GM23338 (cell line): Measurements from ENCODE around the gene STXBP5. TPM values are rescaled to one million over a fixed set of nuclear protein-coding genes. Genes with fewer than 3 reads are reported as not detected.

Experiments
- ATAC-seq: fragments of 200-7000 bp; cut with Tn5 transposase; 3 replicates; pipeline ENCODE4 v1.9.1; 2020
- DNase-seq: peaks from one replicate; pipeline ENCODE4 v3.0.0-alpha.2; 2015; ENCODE audit warnings: low spot score
- H2AFZ ChIP-seq: fragments of 200-600 bp; sonication (generic); 2 replicates; pipeline ENCODE4 v1.8.0; 2016; ENCODE audit warnings: antibody characterized with exemption, mild to moderate bottlenecking, moderate library complexity
- H3F3A ChIP-seq: fragments of 200-600 bp; sonication (generic); replicated peaks from 2 replicates; pipeline ENCODE4 v1.8.0; 2017; ENCODE audit warnings: antibody characterized with exemption, mixed run types, low read depth
- H3K27ac ChIP-seq: fragments of 200-600 bp; sonication (generic); 2 replicates; pipeline ENCODE4 v1.6.1; 2016; ENCODE audit warnings: low read depth
- H3K27me3 ChIP-seq: fragments of 200-600 bp; sonication (generic); 2 replicates; pipeline ENCODE4 v1.8.0; 2016; ENCODE audit warnings: mild to moderate bottlenecking, mixed run types, moderate library complexity; ENCODE audit not compliant: insufficient read depth
- H3K36me3 ChIP-seq: fragments of 200-600 bp; sonication (generic); 2 replicates; pipeline ENCODE4 v1.8.0; 2016; ENCODE audit warnings: mild to moderate bottlenecking; ENCODE audit not compliant: insufficient read depth
- H3K4me1 ChIP-seq: fragments of 200-600 bp; sonication (generic); 2 replicates; pipeline ENCODE4 v1.8.0; 2016; ENCODE audit warnings: mild to moderate bottlenecking, moderate library complexity; ENCODE audit not compliant: insufficient read depth
- H3K4me2 ChIP-seq: fragments of 200-600 bp; sonication (generic); 2 replicates; pipeline ENCODE4 v1.7.1; 2017; ENCODE audit warnings: mixed run types
- H3K4me3 ChIP-seq: fragments of 200-600 bp; sonication (generic); 2 replicates; pipeline ENCODE4 v1.6.1; 2016; ENCODE audit warnings: mixed run types
- H3K79me2 ChIP-seq: fragments of 200-600 bp; sonication (generic); replicated peaks from 2 replicates; pipeline ENCODE4 v1.8.0; 2017; ENCODE audit warnings: mild to moderate bottlenecking; ENCODE audit not compliant: insufficient read depth
- H3K9me2 ChIP-seq: fragments of 200-600 bp; sonication (generic); 2 replicates; pipeline ENCODE4 v1.8.0; 2017; ENCODE audit not compliant: insufficient read depth
- H4K20me1 ChIP-seq: fragments of 200-600 bp; sonication (generic); replicated peaks from 2 replicates; pipeline ENCODE4 v1.8.0; 2017; ENCODE audit warnings: mild to moderate bottlenecking; ENCODE audit not compliant: insufficient read depth
- H3K27ac Mint-ChIP-seq: 2 replicates; pipeline ENCODE4 v1.8.0; 2020; ENCODE audit warnings: inconsistent platforms, mild to moderate bottlenecking, moderate library complexity, mixed read lengths
- H3K27me3 Mint-ChIP-seq: 3 replicates; pipeline ENCODE4 v1.8.0; 2022; ENCODE audit warnings: low read depth, mild to moderate bottlenecking, moderate library complexity, mixed read lengths, inconsistent platforms; ENCODE audit not compliant: insufficient read depth, poor library complexity
- H3K36me3 Mint-ChIP-seq: 3 replicates; pipeline ENCODE4 v1.8.0; 2021; ENCODE audit warnings: low read depth, mild to moderate bottlenecking, inconsistent platforms, moderate library complexity, mixed read lengths
- H3K4me1 Mint-ChIP-seq: 3 replicates; pipeline ENCODE4 v1.8.0; 2020; ENCODE audit warnings: mild to moderate bottlenecking, inconsistent platforms, mixed read lengths
- H3K4me3 Mint-ChIP-seq: 3 replicates; pipeline ENCODE4 v1.8.0; 2021; ENCODE audit warnings: moderate library complexity, mild to moderate bottlenecking, inconsistent platforms, mixed read lengths
- H3K9me3 Mint-ChIP-seq: 3 replicates; pipeline ENCODE4 v1.8.0; 2020; ENCODE audit warnings: moderate library complexity, mild to moderate bottlenecking, inconsistent platforms, mixed read lengths
- CREB1 ChIP-seq: fragments of 250-450 bp; sonication (Bioruptor Pico); IDR thresholded peaks from 2 replicates; pipeline ENCODE4 v1.5.0; 2020; ENCODE audit warnings: low read depth, mild to moderate bottlenecking, moderate library complexity
- EZH2 ChIP-seq: fragments of 200-600 bp; sonication (generic); IDR thresholded peaks from one replicate; pipeline ENCODE4 v1.8.0; 2017; ENCODE audit warnings: antibody characterized with exemption, mild to moderate bottlenecking, low read depth; ENCODE audit not compliant: unreplicated experiment
- EZH2phosphoT487 ChIP-seq: fragments of 200-600 bp; sonication (generic); IDR thresholded peaks from one replicate; pipeline ENCODE4 v1.8.1; 2018; ENCODE audit warnings: antibody characterized with exemption; ENCODE audit not compliant: unreplicated experiment
- JUNB ChIP-seq: IDR thresholded peaks from one replicate; pipeline ENCODE4 v1.6.1; 2016; ENCODE audit warnings: antibody characterized with exemption; ENCODE audit not compliant: unreplicated experiment
- NANOG ChIP-seq: IDR thresholded peaks from 2 replicates; pipeline ENCODE4 v1.6.1; 2016; ENCODE audit warnings: antibody characterized with exemption, borderline replicate concordance
- POLR2AphosphoS5 ChIP-seq: IDR thresholded peaks from 2 replicates; pipeline ENCODE4 v1.6.1; 2016; ENCODE audit warnings: antibody characterized with exemption, low read depth
- STAT1 ChIP-seq: IDR thresholded peaks from one replicate; pipeline ENCODE4 v1.6.1; 2016; ENCODE audit warnings: antibody characterized with exemption; ENCODE audit not compliant: unreplicated experiment
- ZNF114 ChIP-seq: fragments of 250-450 bp; sonication (Bioruptor Pico); IDR thresholded peaks from 2 replicates; pipeline ENCODE4 v1.5.0; 2020; ENCODE audit warnings: mild to moderate bottlenecking, moderate library complexity
- ZNF331 ChIP-seq: fragments of 250-450 bp; sonication (Bioruptor Pico); IDR thresholded peaks from 2 replicates; pipeline ENCODE4 v1.5.0; 2020; ENCODE audit warnings: low read depth, mild to moderate bottlenecking, moderate library complexity
- polyA plus RNA-seq: library from polyadenylated mRNA; unstranded; fragments of >200 nt; fragmentation: Nextera tagmentation; extraction: Ambion mirVana; gene quantifications from 2 replicates; pipeline ENCODE4 v1.2.1, GENCODE V29; 2016
- total RNA-seq: library from RNA; depleted of rRNA; stranded (reverse); fragments of >200 nt; shearing (Covaris generic); gene quantifications from 2 replicates; pipeline ENCODE4 v1.2.3, GENCODE V29; 2014
- TF ChIP-seq, protein P1 (sequence below): IDR thresholded peaks from one replicate; pipeline ENCODE4 v1.6.1; 2018; ENCODE audit warnings: antibody characterized with exemption; ENCODE audit not compliant: unreplicated experiment
- TF ChIP-seq, protein P2 (sequence below): fragments of 250-450 bp; sonication (Bioruptor Pico); IDR thresholded peaks from 2 replicates; pipeline ENCODE4 v1.5.0; 2020; ENCODE audit warnings: mild to moderate bottlenecking, moderate library complexity
- TF ChIP-seq, protein P3 (sequence below): IDR thresholded peaks from 2 replicates; pipeline ENCODE4 v1.6.1; 2016; ENCODE audit warnings: antibody characterized with exemption

STXBP5 gene
- total and polyA plus RNA-seq, 2 experiments from 2014 or later, result 3.9 to 17.8 TPM

DNA sequence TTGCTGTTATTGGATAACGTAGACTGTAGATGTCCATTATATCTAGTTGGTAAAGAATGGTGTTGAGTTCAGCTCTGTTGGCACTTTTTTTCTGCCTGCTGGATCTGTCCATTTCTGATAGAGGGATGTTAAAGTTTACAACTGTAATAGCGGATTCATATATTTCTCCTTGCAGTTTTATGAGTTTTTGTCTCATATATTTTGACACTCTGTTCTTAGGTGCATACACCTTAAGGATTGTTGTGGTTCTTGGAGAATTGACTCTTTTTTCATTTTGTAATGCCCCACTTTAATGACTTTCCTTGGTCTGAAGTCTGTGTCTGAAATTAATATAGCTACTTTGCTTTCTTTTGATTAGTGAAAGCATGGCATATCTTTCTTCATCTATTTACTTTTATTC is 16.1 kb downstream of the STXBP5 start:
- no peak overlapping the region for H3K4me2 ChIP-seq
- H3K4me1 ChIP-seq, result no peaks in the 10 kb centered on the region; the same call in 1 of the 2 replicates
- H3K27me3 ChIP-seq, result no peaks in the 10 kb centered on the region
- Mint-ChIP-seq H3K27me3 (no peaks in the 10 kb centered on the region), H3K9me3 (no peaks in the 10 kb centered on the region), H3K36me3 (no peaks in the 10 kb centered on the region), H3K27ac (no peak overlapping the region), H3K4me3 (no peak overlapping the region), H3K4me1 (peaks cover 13% of the 10 kb centered on the region)
- H3F3A ChIP-seq, result no peaks in the 10 kb centered on the region
- H3K36me3 ChIP-seq, result no peaks in the 10 kb centered on the region
- peaks cover 41% of the 10 kb centered on the region for H3K79me2 ChIP-seq
- no peak for ATAC-seq
- TF ChIP-seq, protein P1, sequence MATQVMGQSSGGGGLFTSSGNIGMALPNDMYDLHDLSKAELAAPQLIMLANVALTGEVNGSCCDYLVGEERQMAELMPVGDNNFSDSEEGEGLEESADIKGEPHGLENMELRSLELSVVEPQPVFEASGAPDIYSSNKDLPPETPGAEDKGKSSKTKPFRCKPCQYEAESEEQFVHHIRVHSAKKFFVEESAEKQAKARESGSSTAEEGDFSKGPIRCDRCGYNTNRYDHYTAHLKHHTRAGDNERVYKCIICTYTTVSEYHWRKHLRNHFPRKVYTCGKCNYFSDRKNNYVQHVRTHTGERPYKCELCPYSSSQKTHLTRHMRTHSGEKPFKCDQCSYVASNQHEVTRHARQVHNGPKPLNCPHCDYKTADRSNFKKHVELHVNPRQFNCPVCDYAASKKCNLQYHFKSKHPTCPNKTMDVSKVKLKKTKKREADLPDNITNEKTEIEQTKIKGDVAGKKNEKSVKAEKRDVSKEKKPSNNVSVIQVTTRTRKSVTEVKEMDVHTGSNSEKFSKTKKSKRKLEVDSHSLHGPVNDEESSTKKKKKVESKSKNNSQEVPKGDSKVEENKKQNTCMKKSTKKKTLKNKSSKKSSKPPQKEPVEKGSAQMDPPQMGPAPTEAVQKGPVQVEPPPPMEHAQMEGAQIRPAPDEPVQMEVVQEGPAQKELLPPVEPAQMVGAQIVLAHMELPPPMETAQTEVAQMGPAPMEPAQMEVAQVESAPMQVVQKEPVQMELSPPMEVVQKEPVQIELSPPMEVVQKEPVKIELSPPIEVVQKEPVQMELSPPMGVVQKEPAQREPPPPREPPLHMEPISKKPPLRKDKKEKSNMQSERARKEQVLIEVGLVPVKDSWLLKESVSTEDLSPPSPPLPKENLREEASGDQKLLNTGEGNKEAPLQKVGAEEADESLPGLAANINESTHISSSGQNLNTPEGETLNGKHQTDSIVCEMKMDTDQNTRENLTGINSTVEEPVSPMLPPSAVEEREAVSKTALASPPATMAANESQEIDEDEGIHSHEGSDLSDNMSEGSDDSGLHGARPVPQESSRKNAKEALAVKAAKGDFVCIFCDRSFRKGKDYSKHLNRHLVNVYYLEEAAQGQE, result no peak
- TF ChIP-seq ZNF114 (CRISPR knock-in tag) (no peak), STAT1 (no peak), JUNB (no peak), EZH2phosphoT487 (no peak), CREB1 (no peak), NANOG (no peak), POLR2AphosphoS5 (no peak), EZH2 (no peak), ZNF331 (CRISPR knock-in tag) (no peak)
- TF ChIP-seq, protein P2, sequence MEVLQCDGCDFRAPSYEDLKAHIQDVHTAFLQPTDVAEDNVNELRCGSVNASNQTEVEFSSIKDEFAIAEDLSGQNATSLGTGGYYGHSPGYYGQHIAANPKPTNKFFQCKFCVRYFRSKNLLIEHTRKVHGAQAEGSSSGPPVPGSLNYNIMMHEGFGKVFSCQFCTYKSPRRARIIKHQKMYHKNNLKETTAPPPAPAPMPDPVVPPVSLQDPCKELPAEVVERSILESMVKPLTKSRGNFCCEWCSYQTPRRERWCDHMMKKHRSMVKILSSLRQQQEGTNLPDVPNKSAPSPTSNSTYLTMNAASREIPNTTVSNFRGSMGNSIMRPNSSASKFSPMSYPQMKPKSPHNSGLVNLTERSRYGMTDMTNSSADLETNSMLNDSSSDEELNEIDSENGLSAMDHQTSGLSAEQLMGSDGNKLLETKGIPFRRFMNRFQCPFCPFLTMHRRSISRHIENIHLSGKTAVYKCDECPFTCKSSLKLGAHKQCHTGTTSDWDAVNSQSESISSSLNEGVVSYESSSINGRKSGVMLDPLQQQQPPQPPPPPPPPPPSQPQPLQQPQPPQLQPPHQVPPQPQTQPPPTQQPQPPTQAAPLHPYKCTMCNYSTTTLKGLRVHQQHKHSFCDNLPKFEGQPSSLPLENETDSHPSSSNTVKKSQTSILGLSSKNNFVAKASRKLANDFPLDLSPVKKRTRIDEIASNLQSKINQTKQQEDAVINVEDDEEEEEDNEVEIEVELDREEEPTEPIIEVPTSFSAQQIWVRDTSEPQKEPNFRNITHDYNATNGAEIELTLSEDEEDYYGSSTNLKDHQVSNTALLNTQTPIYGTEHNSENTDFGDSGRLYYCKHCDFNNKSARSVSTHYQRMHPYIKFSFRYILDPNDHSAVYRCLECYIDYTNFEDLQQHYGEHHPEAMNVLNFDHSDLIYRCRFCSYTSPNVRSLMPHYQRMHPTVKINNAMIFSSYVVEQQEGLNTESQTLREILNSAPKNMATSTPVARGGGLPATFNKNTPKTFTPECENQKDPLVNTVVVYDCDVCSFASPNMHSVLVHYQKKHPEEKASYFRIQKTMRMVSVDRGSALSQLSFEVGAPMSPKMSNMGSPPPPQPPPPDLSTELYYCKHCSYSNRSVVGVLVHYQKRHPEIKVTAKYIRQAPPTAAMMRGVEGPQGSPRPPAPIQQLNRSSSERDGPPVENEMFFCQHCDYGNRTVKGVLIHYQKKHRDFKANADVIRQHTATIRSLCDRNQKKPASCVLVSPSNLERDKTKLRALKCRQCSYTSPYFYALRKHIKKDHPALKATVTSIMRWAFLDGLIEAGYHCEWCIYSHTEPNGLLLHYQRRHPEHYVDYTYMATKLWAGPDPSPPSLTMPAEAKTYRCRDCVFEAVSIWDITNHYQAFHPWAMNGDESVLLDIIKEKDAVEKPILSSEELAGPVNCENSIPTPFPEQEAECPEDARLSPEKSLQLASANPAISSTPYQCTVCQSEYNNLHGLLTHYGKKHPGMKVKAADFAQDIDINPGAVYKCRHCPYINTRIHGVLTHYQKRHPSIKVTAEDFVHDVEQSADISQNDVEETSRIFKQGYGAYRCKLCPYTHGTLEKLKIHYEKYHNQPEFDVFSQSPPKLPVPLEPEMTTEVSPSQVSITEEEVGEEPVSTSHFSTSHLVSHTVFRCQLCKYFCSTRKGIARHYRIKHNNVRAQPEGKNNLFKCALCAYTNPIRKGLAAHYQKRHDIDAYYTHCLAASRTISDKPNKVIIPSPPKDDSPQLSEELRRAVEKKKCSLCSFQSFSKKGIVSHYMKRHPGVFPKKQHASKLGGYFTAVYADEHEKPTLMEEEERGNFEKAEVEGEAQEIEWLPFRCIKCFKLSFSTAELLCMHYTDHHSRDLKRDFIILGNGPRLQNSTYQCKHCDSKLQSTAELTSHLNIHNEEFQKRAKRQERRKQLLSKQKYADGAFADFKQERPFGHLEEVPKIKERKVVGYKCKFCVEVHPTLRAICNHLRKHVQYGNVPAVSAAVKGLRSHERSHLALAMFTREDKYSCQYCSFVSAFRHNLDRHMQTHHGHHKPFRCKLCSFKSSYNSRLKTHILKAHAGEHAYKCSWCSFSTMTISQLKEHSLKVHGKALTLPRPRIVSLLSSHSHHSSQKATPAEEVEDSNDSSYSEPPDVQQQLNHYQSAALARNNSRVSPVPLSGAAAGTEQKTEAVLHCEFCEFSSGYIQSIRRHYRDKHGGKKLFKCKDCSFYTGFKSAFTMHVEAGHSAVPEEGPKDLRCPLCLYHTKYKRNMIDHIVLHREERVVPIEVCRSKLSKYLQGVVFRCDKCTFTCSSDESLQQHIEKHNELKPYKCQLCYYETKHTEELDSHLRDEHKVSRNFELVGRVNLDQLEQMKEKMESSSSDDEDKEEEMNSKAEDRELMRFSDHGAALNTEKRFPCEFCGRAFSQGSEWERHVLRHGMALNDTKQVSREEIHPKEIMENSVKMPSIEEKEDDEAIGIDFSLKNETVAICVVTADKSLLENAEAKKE, result no peak
- TF ChIP-seq, protein P3, sequence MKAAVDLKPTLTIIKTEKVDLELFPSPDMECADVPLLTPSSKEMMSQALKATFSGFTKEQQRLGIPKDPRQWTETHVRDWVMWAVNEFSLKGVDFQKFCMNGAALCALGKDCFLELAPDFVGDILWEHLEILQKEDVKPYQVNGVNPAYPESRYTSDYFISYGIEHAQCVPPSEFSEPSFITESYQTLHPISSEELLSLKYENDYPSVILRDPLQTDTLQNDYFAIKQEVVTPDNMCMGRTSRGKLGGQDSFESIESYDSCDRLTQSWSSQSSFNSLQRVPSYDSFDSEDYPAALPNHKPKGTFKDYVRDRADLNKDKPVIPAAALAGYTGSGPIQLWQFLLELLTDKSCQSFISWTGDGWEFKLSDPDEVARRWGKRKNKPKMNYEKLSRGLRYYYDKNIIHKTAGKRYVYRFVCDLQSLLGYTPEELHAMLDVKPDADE, result no peak
- DNase-seq, result no peak
- H3K4me3 ChIP-seq, result no peak overlapping the region
- no peaks in the 10 kb centered on the region for H3K9me2 ChIP-seq
- H4K20me1 ChIP-seq, result no peaks in the 10 kb centered on the region
- H3K27ac ChIP-seq, result no peak overlapping the region
- no peak overlapping the region for H2AFZ ChIP-seq
